NCI-H1436 treated with DMSO at 0.1 percent for 48 hours (cell line): ENCODE results near the gene DEUP1.
"Not testable (repeated sequence)": the region's sequence is repeated elsewhere in the genome, so short reads cannot be mapped to it uniquely, and the experiment has no call there.

Experiments used
- DNase-seq: peaks from one replicate; lab custom pipeline; 2025; lab: John Stamatoyannopoulos, UW

DEUP1 gene

GRCh38 chr11:93361435-93361834 is 30.9 kb downstream of the DEUP1 start:
- no peak for DNase-seq

DNA sequence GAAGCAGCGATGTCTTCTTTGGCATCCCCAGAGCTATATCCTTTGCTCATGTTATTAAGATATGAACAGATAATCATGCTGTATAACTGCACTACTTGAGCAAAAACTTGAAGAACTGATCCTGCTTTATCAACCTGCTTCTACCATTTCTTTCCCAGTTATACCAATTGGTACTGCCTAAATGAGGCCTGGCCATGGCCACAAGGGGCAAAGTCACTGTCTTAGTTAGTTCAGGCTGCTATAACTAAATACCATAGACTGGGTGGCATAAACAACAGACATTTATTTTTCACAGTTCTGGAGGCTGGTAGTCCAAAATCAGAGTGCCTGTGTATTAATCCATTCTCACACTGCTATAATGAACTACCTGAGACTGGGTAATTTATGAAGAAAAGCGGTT is 37.5 kb downstream of the DEUP1 start:
- no peak for DNase-seq

DNA sequence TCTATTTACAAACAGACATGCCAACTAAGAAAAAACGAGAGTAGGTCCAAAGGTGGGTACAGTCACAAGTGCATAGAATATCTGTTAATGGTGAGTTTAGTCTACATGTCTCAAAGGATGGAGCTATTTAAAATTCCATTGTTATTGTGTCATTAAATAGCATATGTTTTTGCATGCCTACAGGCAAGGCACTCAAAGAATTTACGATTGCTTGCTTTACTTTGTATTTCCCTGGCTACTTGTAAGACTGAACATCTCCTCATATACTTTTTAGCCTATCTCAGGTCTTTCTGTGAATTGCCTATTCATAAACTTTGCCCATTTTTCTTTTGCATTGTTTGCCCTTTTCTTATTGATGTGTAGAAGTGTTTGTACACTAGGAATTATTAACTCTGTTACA is 39.7 kb downstream of the DEUP1 start:
- DNase-seq = no peak

- no peak for DNase-seq
These were observed 59.2 kb downstream of the DEUP1 start for GRCh38 chr11:93389737-93390136.

- no peak for DNase-seq
These were observed 62.3 kb downstream of the DEUP1 start for GRCh38 chr11:93392867-93393266.

DNA sequence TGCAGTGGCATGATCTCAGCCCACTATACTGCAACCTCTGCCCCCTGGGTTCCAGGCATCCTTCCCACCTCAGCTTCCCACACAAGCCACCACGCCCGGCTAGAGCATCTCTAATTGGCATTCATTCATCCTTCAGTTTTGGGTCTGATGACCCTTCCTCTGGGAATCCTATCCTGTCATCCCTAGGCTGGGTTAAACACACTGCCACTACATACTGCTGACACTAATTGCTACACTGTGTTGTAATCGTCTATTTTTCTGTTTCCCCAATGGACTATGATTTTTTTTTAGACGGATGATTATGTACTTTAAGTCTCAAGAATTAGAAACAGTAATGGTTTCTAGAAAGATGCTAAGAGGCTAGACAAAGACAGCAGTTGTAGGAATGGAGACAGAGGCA is 62.8 kb downstream of the DEUP1 start:
- no peak for DNase-seq

- no peak for DNase-seq
These were observed 63.9 kb downstream of the DEUP1 start for GRCh38 chr11:93394488-93394887.

DNA sequence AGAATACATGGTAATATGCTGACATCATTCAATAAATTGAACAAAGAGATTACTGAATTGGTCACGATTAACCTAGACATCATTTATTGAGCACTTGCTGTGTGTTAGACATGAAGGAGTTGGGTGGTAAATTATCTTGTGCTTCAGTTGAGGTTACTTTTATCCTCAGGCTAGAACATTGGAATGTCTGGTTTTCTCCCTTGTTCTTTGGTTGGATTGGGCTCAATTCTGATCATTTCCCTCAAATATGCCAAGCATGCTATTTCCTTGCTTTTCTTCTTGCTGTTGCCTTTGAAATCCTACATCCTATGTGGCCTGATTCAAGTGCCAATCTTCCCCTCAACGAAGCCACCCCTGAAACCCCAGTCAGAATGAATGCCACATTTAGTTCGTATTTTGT is 65.8 kb downstream of the DEUP1 start:
- no peak for DNase-seq

GRCh38 chr11:93403930-93404329 is 73.4 kb downstream of the DEUP1 start:
- DNase-seq = no peak

- no peak for DNase-seq
These were observed 77.3 kb downstream of the DEUP1 start for GRCh38 chr11:93407777-93408401.

- DNase-seq = no peak
These were observed 79.9 kb downstream of the DEUP1 start for GRCh38 chr11:93410441-93410840.

GRCh38 chr11:93411705-93412104 is 81.2 kb downstream of the DEUP1 start:
- no peak for DNase-seq

DNA sequence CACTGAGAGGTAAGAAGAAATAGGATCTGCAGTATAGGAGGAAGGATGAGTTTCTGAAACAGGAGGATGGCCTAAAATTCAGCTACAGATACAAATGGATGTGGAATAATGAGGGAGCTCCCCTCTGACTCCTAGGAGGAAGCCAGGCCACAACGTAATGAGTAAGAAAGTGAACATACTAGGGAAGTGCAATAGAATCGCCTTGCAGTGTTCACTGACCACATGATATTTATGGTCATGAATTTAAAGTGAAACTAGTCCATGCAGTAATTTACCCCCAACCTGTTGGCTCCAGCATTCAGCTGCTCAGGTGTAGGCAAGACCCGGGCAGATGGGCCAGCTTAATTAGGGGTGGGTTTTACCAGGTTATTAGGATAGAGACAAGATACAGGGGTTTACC is 101.7 kb downstream of the DEUP1 start:
- DNase-seq = no peak

- DNase-seq = not testable (repeated sequence)
These were observed 112.7 kb downstream of the DEUP1 start for GRCh38 chr11:93443232-93443631.

DNA sequence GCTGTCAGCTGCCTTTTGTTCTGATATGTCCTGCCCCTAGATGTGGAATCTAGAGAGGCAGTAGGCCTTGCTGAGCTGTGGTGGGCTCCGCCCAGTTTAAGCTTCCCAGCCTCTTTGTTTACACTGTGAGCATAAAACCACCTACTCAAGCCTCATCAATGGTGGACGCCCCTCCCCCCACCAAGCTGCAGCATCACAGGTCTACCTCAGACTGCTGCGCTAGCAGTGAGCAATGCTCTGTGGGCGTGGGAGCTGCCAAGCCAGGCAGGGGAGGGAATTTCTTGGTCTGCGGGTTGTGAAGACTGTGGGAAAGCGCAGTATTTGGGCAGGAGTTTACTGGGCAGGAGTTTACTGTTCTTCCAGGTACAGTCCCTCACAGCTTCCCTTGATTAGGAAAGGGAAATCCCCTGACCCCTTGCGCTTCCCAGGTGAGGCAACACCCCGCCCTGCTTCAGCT is 114.1 kb downstream of the DEUP1 start:
- DNase-seq = no peak

- no peak for DNase-seq
These were observed 127.7 kb downstream of the DEUP1 start for GRCh38 chr11:93458286-93458685.

DNA sequence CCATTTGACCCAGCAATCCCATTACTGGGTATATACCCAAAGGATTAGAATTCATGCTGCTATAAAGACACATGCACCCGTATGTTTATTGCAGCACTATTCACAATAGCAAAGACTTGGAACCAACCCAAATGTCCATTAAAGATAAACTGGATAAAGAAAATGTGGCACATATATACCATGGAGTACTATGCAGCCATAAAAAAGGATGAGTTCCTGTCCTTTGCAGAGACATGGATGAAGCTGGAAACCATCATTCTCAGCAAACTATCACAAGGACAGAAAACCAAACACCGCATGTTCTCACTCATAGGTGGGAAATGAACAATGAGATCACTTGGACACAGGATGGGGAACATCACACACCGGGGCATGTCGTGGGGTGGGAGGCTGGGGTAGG is 133.1 kb downstream of the DEUP1 start:
- DNase-seq = not testable (repeated sequence)

GRCh38 chr11:93464927-93465540 is 134.5 kb downstream of the DEUP1 start:
- no peak for DNase-seq

DNA sequence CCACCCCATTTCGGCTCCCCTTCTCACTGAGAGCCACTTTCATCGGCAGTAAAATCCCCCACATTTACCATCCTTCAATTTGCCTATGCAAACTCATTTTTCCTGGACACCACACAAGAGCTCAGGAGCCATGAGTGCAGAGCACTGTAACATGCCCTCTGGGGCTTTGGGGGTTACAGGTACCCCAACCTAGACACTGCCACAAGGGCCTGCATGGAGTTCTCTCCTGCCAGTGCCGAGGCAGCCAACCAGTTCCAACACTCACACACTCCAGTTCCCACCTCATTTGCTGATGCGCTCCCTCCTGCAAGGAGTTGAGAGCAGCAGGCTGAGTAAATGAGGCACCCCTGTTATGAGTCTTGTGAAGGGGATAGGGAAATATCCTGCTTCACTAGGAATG is 136.5 kb downstream of the DEUP1 start:
- no peak for DNase-seq

- DNase-seq = no peak
These were observed 137.7 kb downstream of the DEUP1 start for GRCh38 chr11:93468290-93468689.

DNA sequence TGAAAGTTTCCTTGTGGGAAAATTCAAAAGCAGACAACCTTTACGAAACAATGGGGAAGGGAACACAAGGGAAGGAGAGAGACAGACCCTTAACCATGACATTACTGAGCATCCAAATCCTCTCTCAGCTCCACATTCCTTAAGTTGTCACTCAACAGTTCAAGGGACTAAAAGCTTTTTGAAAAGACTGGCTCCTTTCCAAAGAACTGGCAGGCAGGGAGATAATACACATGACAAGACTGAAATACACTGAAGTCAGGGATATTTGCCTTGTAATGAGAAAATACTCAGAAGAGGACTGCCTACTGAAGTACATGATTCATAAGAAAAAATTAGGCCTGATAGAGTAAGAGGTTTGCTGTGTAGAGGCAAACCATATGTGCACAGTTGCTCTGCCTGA is 143.6 kb downstream of the DEUP1 start:
- DNase-seq = no peak

- no peak for DNase-seq
These were observed 146.3 kb downstream of the DEUP1 start for GRCh38 chr11:93476796-93477195.

DNA sequence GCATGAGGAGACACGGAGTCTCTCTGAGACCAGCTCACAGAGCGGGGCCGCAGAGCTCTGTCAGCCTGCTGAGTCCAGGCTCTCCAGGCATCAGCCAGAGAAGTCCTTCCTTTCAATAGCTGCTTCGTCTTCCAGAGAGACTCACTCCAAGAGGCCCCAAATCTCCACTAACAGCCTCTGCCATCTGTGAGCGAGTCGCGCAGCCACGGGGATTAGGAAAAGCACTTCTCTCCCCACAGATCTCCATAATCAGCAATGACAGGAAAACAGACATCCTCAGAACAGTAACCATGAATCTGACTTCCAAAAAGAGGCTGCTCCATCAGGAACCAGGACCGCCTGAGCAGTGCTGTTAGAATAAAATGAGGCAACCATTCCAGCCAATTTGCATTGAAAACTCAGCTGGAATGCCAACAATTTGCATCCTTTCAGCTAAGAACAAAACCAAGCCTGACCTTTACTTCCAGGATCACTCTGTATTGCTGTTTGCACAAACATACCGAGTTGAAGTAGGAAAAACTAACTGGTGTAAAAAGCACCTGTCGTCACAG is 147.2 kb downstream of the DEUP1 start:
- no peak for DNase-seq

- DNase-seq = no peak
These were observed 148.3 kb downstream of the DEUP1 start for GRCh38 chr11:93478841-93479240.
